GM18858 (cell line): ENCODE results near the gene SEC61A1.

ENCODE experiments used
- ATAC-seq: cut with Tn5 transposase; IDR thresholded peaks from one replicate; pipeline ENCODE4 v1.9.1; 2021; ENCODE audit not compliant: unreplicated experiment

SEC61A1 gene

GRCh38 chr3:128077202-128077624, 25.0 kb downstream of the SEC61A1 start:
- ATAC-seq, result no peak

- no peak for ATAC-seq
Measured at GRCh38 chr3:128077665-128078064, 25.4 kb downstream of the SEC61A1 start.

GRCh38 chr3:128078322-128078721, 26.1 kb downstream of the SEC61A1 start:
- no peak for ATAC-seq

GRCh38 chr3:128078875-128079274, 26.6 kb downstream of the SEC61A1 start:
- no peak for ATAC-seq

GRCh38 chr3:128079823-128080222, 27.6 kb downstream of the SEC61A1 start:
- ATAC-seq, result no peak

- no peak for ATAC-seq
Measured at GRCh38 chr3:128080323-128081080, 28.3 kb downstream of the SEC61A1 start.

- ATAC-seq, result no peak
Measured at GRCh38 chr3:128081226-128081625, 29.0 kb downstream of the SEC61A1 start.

- no peak for ATAC-seq
Measured at GRCh38 chr3:128081846-128082245, 29.6 kb downstream of the SEC61A1 start.

- ATAC-seq, result no peak
Measured at GRCh38 chr3:128082546-128082945, 30.3 kb downstream of the SEC61A1 start.

GRCh38 chr3:128083396-128083795, 31.2 kb downstream of the SEC61A1 start:
- ATAC-seq, result no peak

GRCh38 chr3:128083980-128084674, 31.9 kb downstream of the SEC61A1 start:
- no peak for ATAC-seq

- no peak for ATAC-seq
Measured at GRCh38 chr3:128084675-128085021, 32.4 kb downstream of the SEC61A1 start.

GRCh38 chr3:128089135-128089534, 36.9 kb downstream of the SEC61A1 start:
- ATAC-seq, result no peak

GRCh38 chr3:128091586-128091985, 39.3 kb downstream of the SEC61A1 start:
- no peak for ATAC-seq

- ATAC-seq, result no peak
Measured at GRCh38 chr3:128094295-128095151, 42.3 kb downstream of the SEC61A1 start.

- ATAC-seq, result peak; percentile 65
Measured at GRCh38 chr3:128095222-128095703, 43.0 kb downstream of the SEC61A1 start.

- no peak for ATAC-seq
Measured at GRCh38 chr3:128098234-128098633, 46.0 kb downstream of the SEC61A1 start.

- no peak for ATAC-seq
Measured at GRCh38 chr3:128100161-128100560, 47.9 kb downstream of the SEC61A1 start.

GRCh38 chr3:128100638-128101037, 48.4 kb downstream of the SEC61A1 start:
- ATAC-seq, result no peak

GRCh38 chr3:128103136-128103676, 51.0 kb downstream of the SEC61A1 start:
- no peak for ATAC-seq

GRCh38 chr3:128107834-128108233, 55.6 kb downstream of the SEC61A1 start:
- no peak for ATAC-seq
